HepG2 (cell line): ENCODE results near the gene TEKT1. TPM values are rescaled to one million over a fixed set of nuclear protein-coding genes. Genes with fewer than 3 reads are reported as not detected.

Experiments used
- ATAC-seq: fragments of 200-7000 bp; cut with Tn5 transposase; 3 replicates; pipeline ENCODE4 v1.9.1; 2020; ENCODE audit warnings: mild to moderate bottlenecking, moderate library complexity
- BruUV-seq: library from RNA; stranded (reverse); fragments of 400-500 nt; replicated peaks from 2 replicates; lab custom pipeline; 2021; lab: Mats Ljungman, UMichigan
- CTCF ChIA-PET: fragments of 300-600 bp; formaldehyde crosslinking; extraction: SDS; loops from one replicate; lab custom pipeline; 2021; ENCODE audit warnings: low total read pairs, inconsistent platforms, low intra/inter-chr PET ratio; lab: Yijun Ruan, JAX
- POLR2A ChIA-PET: fragments of 350-600 bp; sonication (Branson Sonifier 250); formaldehyde crosslinking; loops from one replicate; lab custom pipeline; 2020; ENCODE audit warnings: antibody characterized with exemption, inconsistent platforms; lab: Yijun Ruan, JAX
- DNase-seq: peaks from one replicate; pipeline ENCODE4 v3.0.0-alpha.2; 2015; ENCODE audit warnings: low spot score
- FAIRE-seq: peaks from 3 replicates; lab custom pipeline; 2011; peaks lifted over from hg19 to GRCh38; lab: Jason Lieb, UNC
- H2AFZ ChIP-seq: one replicate; pipeline ENCODE4 v1.6.1; 2011; ENCODE audit warnings: low read length, inconsistent platforms
- H3K27ac ChIP-seq: fragments of 300-600 bp; 3 replicates; pipeline ENCODE4 v1.8.0; 2011; ENCODE audit warnings: mixed run types, mild to moderate bottlenecking, mixed read lengths, low read length, inconsistent platforms; ENCODE audit not compliant: insufficient read depth; ENCODE audit errors: extremely low read length
- H3K27me3 ChIP-seq, 2 experiments: fragments of 200-600 bp in 1 of 2; 2 replicates in 1 of 2; 3 replicates in 1 of 2; pipeline versions ENCODE4 v1.6.0 to v1.8.0; 2011; ENCODE audit warnings: low read length in 2 of 2, mild to moderate bottlenecking in 2 of 2, moderate library complexity in 2 of 2, inconsistent platforms in 1 of 2; ENCODE audit not compliant: insufficient read depth in 2 of 2, control insufficient read depth in 1 of 2
- H3K36me3 ChIP-seq, 2 experiments: fragments of 200-600 bp in 1 of 2; replicated peaks in 1 of 2; 2 replicates in 1 of 2; 3 replicates in 1 of 2; pipeline versions ENCODE4 v1.5.1 to v1.8.0; 2011; ENCODE audit warnings: low read length in 2 of 2, inconsistent platforms in 1 of 2; ENCODE audit not compliant: insufficient read depth in 2 of 2, control insufficient read depth in 1 of 2
- H3K4me1 ChIP-seq: 2 replicates; pipeline ENCODE4 v1.5.1; 2012; ENCODE audit warnings: low read length, inconsistent platforms; ENCODE audit not compliant: insufficient read depth
- H3K4me2 ChIP-seq: 2 replicates; pipeline ENCODE4 v1.6.0; 2011; ENCODE audit warnings: low read depth, low read length, inconsistent platforms
- H3K4me3 ChIP-seq, 3 experiments: fragments of 200-600 bp in 1 of 3; sonication (generic), shearing (Covaris generic) in 1 of 3; replicated peaks in 1 of 3; 2 replicates each; pipeline ENCODE4 v1.5.1; 2011 to 2016; ENCODE audit warnings: low read length in 3 of 3, inconsistent platforms in 2 of 3, low read depth in 2 of 3, mild to moderate bottlenecking in 2 of 3, control low read depth in 1 of 3, mixed read lengths in 1 of 3; ENCODE audit not compliant: insufficient read depth in 1 of 3
- H3K79me2 ChIP-seq: one replicate; pipeline ENCODE4 v1.6.1; 2011; ENCODE audit warnings: low read length, inconsistent platforms; ENCODE audit not compliant: insufficient read depth
- H3K9ac ChIP-seq: 2 replicates; pipeline ENCODE4 v1.6.0; 2011; ENCODE audit warnings: mild to moderate bottlenecking, low read depth, low read length, inconsistent platforms; ENCODE audit not compliant: insufficient read depth
- H3K9me3 ChIP-seq: 2 replicates; pipeline ENCODE4 v1.5.1; 2012; ENCODE audit warnings: mild to moderate bottlenecking, low read length
- H4K20me1 ChIP-seq: 2 replicates; pipeline ENCODE4 v1.6.0; 2011; ENCODE audit warnings: inconsistent platforms, mild to moderate bottlenecking, low read length, moderate library complexity; ENCODE audit not compliant: insufficient read depth
- AKAP8 ChIP-seq: sonication (generic); formaldehyde crosslinking; IDR thresholded peaks from 2 replicates; pipeline ENCODE4 v1.5.1; 2020; ENCODE audit warnings: mild to moderate bottlenecking, missing genetic modification reagents
- CAMTA2 ChIP-seq: sonication (generic); formaldehyde crosslinking; IDR thresholded peaks from 2 replicates; pipeline ENCODE4 v1.4.0; 2020; ENCODE audit warnings: mild to moderate bottlenecking, missing genetic modification reagents, borderline replicate concordance
- HMG20B ChIP-seq: conservative IDR thresholded peaks from 2 replicates; pipeline ENCODE4 v1.6.1; 2016; ENCODE audit warnings: missing genetic modification reagents, missing compliant biosample characterization
- HNRNPH1 ChIP-seq: fragments of 200-400 bp; formaldehyde crosslinking; optimal IDR thresholded peaks from 2 replicates; pipeline ENCODE3; 2017; ENCODE audit warnings: mild to moderate bottlenecking, low read depth, low read length
- NFAT5 ChIP-seq: sonication (generic); formaldehyde crosslinking; IDR thresholded peaks from 2 replicates; pipeline ENCODE4 v1.4.0; 2020; ENCODE audit warnings: missing genetic modification reagents
- PCBP2 ChIP-seq: fragments of 200-400 bp; formaldehyde crosslinking; optimal IDR thresholded peaks from 2 replicates; pipeline ENCODE3; 2018; ENCODE audit warnings: low read length, low read depth; ENCODE audit not compliant: poor library complexity, severe bottlenecking
- RORA ChIP-seq: sonication (generic); formaldehyde crosslinking; IDR thresholded peaks from 2 replicates; pipeline ENCODE4 v1.5.0; 2020; ENCODE audit warnings: mild to moderate bottlenecking, missing genetic modification reagents, moderate library complexity
- SALL1 ChIP-seq: sonication (generic); formaldehyde crosslinking; IDR thresholded peaks from 2 replicates; pipeline ENCODE4 v1.8.0; 2022; ENCODE audit warnings: mild to moderate bottlenecking, missing genetic modification reagents
- SMAD3 ChIP-seq: sonication (generic); formaldehyde crosslinking; IDR thresholded peaks from 2 replicates; pipeline ENCODE4 v1.4.0; 2020; ENCODE audit warnings: missing genetic modification reagents
- SMARCE1 ChIP-seq: fragments of 450-650 bp; IDR thresholded peaks from 2 replicates; pipeline ENCODE4 v1.6.1; 2017; ENCODE audit warnings: borderline replicate concordance
- TBX3 ChIP-seq: fragments of 450-650 bp; IDR thresholded peaks from 2 replicates; pipeline ENCODE4 v1.6.1; 2017; ENCODE audit warnings: antibody characterized with exemption, mild to moderate bottlenecking, inconsistent platforms, borderline replicate concordance
- ZBTB43 ChIP-seq: sonication (generic); formaldehyde crosslinking; conservative IDR thresholded peaks from 2 replicates; pipeline ENCODE4 v1.4.0; 2020; ENCODE audit warnings: missing genetic modification reagents
- ZNF225 ChIP-seq: sonication (generic); formaldehyde crosslinking; IDR thresholded peaks from 2 replicates; pipeline ENCODE4 v1.4.0; 2020; ENCODE audit warnings: mild to moderate bottlenecking, missing genetic modification reagents
- ZNF451 ChIP-seq: sonication (generic); formaldehyde crosslinking; IDR thresholded peaks from 2 replicates; pipeline ENCODE4 v1.5.0; 2020; ENCODE audit warnings: mild to moderate bottlenecking, missing genetic modification reagents
- ZNF589 ChIP-seq: sonication (generic); formaldehyde crosslinking; conservative IDR thresholded peaks from 2 replicates; pipeline ENCODE4 v1.8.0; 2022; ENCODE audit warnings: mild to moderate bottlenecking, moderate library complexity, missing genetic modification reagents
- WGBS: methylation state at CpG from one replicate; pipeline ENCODE4 v1.1.6; 2017; ENCODE audit warnings: low lambda C conversion rate; 5-methylcytosine and 5-hydroxymethylcytosine counted together
- in situ Hi-C: cut with HindIII; loops from 2 replicates; pipeline ENCODE4 v1.10.0; 2017; ENCODE audit warnings: low pct_unique_long_range_greater_than_20kb; ENCODE audit not compliant: extremely low pct_ligation_motif_present
- intact Hi-C: fragments of 100-400 bp; cut with micrococcal nuclease; formaldehyde crosslinking; loops from one replicate; pipeline ENCODE4 v1.10.0; 2022; ENCODE audit not compliant: unreplicated experiment
- polyA plus RNA-seq, 8 experiments: library from polyadenylated mRNA; depleted of rRNA in 3 of 8; stranded (reverse) in 7 of 8; unstranded in 1 of 8; fragments of >200 nt; fragmentation: Illumina TruSeq in 4 of 8; extraction: Trizol in 4 of 8; gene quantifications; 2 replicates each; pipeline versions ENCODE4 v1.2.1 to v1.2.3, GENCODE V29; 2011 to 2016; ENCODE audit warnings: low read depth in 4 of 8, missing spikeins in 1 of 8, mixed read lengths in 1 of 8; ENCODE audit not compliant: insufficient read depth in 1 of 8
- total RNA-seq, 5 experiments: library from RNA; depleted of rRNA; stranded (reverse); fragments of >200 nt; fragmentation: Illumina TruSeq; extraction: Trizol; gene quantifications; 2 replicates each; pipeline ENCODE4 v1.2.3, GENCODE V29; 2016; ENCODE audit warnings: low read depth in 1 of 5

Gene TEKT1
- total and polyA plus RNA-seq, 2 of the 13 experiments (the other 11 are each of a cell fraction or from before 2014, with no cell fraction given), result not detected

GRCh38 chr17:6780886-6781285, 50.6 kb downstream of the TEKT1 start:
- TF ChIP-seq ZNF225, result no peak
- TF ChIP-seq ZBTB43 (CRISPR knock-in tag), result no peak
- TF ChIP-seq SMARCE1, result no peak
- no peak for TF ChIP-seq TBX3
- no peak for TF ChIP-seq AKAP8 (CRISPR knock-in tag)
- TF ChIP-seq PCBP2, result no peak
- TF ChIP-seq HMG20B (CRISPR knock-in tag), result no peak
- no peak for TF ChIP-seq RORA
- TF ChIP-seq, all 625 proteins: peak for 0
- ChIA-PET CTCF (no interaction called here), POLR2A (no interaction called here)
- intact Hi-C loops, result no loop called here
- H3K36me3 ChIP-seq, result no peaks in the 10 kb centered on the region
- H3K4me2 ChIP-seq, result no peak overlapping the region
- H3K27ac ChIP-seq, result no peak overlapping the region
- no peak for ATAC-seq
- H3K4me1 ChIP-seq, result peaks cover 16% of the 10 kb centered on the region
- H3K4me3 ChIP-seq, result no peak overlapping the region
- in situ Hi-C loops, result no loop called here
- H3K9ac ChIP-seq, result no peak overlapping the region
- no peaks in the 10 kb centered on the region for H3K9me3 ChIP-seq
- no peak overlapping the region for H2AFZ ChIP-seq
- 17% methylated on average over 3 of the region's 3 CpGs for WGBS
- H3K79me2 ChIP-seq, result no peaks in the 10 kb centered on the region
- no peak for FAIRE-seq
- BruUV-seq, result no TSS peak
- peaks cover 0 to 9% of the 10 kb centered on the region in 2 experiments; a peak in 1 of 5 replicates for H3K27me3 ChIP-seq
- no peaks in the 10 kb centered on the region for H4K20me1 ChIP-seq
- DNase-seq, result no peak

- Histone ChIP-seq H3K9me3 (no peaks in the 10 kb centered on the region), H3K27me3 (peaks cover 0 to 9% of the 10 kb centered on the region in 2 experiments; a peak in 1 of 5 replicates), H3K4me1 (peaks cover 16% of the 10 kb centered on the region), H3K4me2 (no peak overlapping the region), H3K4me3 (no peak overlapping the region), H2AFZ (no peak overlapping the region), H3K27ac (no peak overlapping the region), H3K79me2 (no peaks in the 10 kb centered on the region), H3K9ac (no peak overlapping the region), H3K36me3 (no peaks in the 10 kb centered on the region), H4K20me1 (no peaks in the 10 kb centered on the region)
- DNase-seq, result no peak
- no peak for FAIRE-seq
- intact Hi-C loops (no loop called here), in situ Hi-C loops (no loop called here)
- ChIA-PET CTCF (no interaction called here), POLR2A (no interaction called here)
- ATAC-seq, result no peak; the same call in 2 of the 3 replicates
- 23% methylated on average over 5 of the region's 8 CpGs for WGBS
- BruUV-seq, result no TSS peak
- no peak for TF ChIP-seq SALL1 (CRISPR knock-in tag)
- TF ChIP-seq CAMTA2 (CRISPR knock-in tag), result no peak
- no peak for TF ChIP-seq ZNF451 (CRISPR knock-in tag)
- no peak for TF ChIP-seq ZNF589 (CRISPR knock-in tag)
- no peak for TF ChIP-seq HNRNPH1
- no peak for TF ChIP-seq SMAD3
- TF ChIP-seq NFAT5 (CRISPR knock-in tag), result no peak
Measured at GRCh38 chr17:6780001-6780400, 51.5 kb downstream of the TEKT1 start.
